ENCODE results near the gene SPTBN2. TPM values are rescaled to one million over a fixed set of nuclear protein-coding genes. Genes with fewer than 3 reads are reported as not detected.
A peak's percentile ranks its signal among the peaks of the same experiment; 100 is the strongest.

The SPTBN2 gene
- total and polyA plus RNA-seq, 2 donors (not counting 3 experiments of a cell fraction or from before 2014, with no cell fraction given) = 3.8 to 19.8 TPM

DNA sequence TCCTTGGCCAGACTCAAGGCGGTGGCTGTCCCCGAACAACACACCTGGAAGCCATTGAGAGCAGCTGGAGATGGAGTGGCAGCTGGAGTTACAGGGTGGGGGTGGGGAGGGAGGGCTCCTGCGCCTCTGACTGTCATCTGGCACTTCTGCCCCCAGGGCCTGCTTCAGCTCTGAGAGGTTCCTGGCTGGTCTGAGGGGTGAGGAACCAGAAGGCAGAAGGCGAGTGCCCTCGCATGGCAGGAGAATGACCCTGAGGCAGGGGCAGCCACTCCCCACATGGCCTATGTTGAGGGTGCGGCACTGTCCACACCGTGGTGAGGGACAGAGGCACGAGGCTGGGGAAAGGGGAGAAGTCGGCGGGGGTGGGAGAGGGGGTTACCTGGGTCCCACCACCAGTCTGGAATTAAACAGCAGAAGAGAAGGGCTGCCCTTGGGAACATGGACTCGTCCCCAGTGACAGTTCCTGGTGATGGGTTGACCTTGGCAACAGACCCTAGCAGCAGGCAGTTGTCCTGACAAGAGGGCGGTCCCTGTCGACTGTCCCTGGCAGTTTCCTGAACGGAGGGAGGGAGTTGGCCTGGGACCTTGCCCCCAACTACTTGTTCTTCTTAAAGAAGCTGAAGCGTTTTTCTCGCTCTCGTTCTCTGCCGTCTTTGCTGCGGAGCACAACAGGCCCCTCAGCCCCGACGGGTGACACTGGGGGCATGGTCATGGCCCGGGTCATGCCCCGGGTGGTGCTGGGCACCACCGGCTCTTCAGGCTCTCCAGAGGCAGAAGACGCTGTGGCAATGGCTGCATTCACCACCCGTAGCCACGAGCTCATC lies 43.5 kb downstream of the SPTBN2 start:
- CTCF ChIA-PET = interaction anchor here (1.5 kb wide), 1 partner anchor 135 kb away, joined by 3 read pairs; no protein-coding TSS in a partner anchor
- intact Hi-C loops (cut with micrococcal nuclease) = no loop called here

More for the DNA sequence above, 43.5 kb downstream of the SPTBN2 start:
- Histone ChIP-seq H3K27me3 (ENCODE audit: control insufficient read depth in 2 of 2, insufficient read depth in 2 of 2, low read length in 2 of 2) (no peaks in the 10 kb centered on the region), H3K4me2 (ENCODE audit: insufficient read depth, low read length) (no peak overlapping the region), H3K79me2 (ENCODE audit: control insufficient read depth, insufficient read depth, low read length) (no peaks in the 10 kb centered on the region), H3K9me3 (replicated peaks; ENCODE audit: control insufficient read depth, insufficient read depth, low read length) (no peaks in the 10 kb centered on the region), H3K9me1 (replicated peaks; ENCODE audit: control insufficient read depth, extremely low read depth, insufficient read depth, low read length) (no peaks in the 10 kb centered on the region), H4K20me1 (replicated peaks; ENCODE audit: control insufficient read depth, extremely low read depth, insufficient read depth, low read length) (no peaks in the 10 kb centered on the region), H3K9ac (replicated peaks; ENCODE audit: extremely low read depth, insufficient read depth, low read length) (no peak overlapping the region), H3K36me3 (ENCODE audit: control insufficient read depth in 2 of 2, extremely low read depth in 1 of 2, insufficient read depth in 2 of 2, low read length in 2 of 2) (no peaks in the 10 kb centered on the region), H3K4me3 (replicated peaks in 1 of 3; ENCODE audit: insufficient read depth in 1 of 3, low read depth in 1 of 3, low read length in 3 of 3) (no peak overlapping the region), H2AFZ (ENCODE audit: low read depth, low read length) (no peak overlapping the region), H3K4me1 (ENCODE audit: control insufficient read depth, extremely low read depth, insufficient read depth, low read length) (no peaks in the 10 kb centered on the region), H3K27ac (ENCODE audit: insufficient read depth, low read depth, low read length) (no peak overlapping the region)
- no peak for DNase-seq (ENCODE audit: low read depth, low spot score)
- POLR2A ChIA-PET = no interaction called here
- dilution Hi-C loops (cut with MboI; ENCODE audit: extremely low pct_ligation_motif_present, low sequenced_read_pairs) = no loop called here
- FAIRE-seq = no peak
- BruUV-seq (replicated peaks) = TSS peak; percentile 48
- TF ChIP-seq FOS (IDR thresholded peaks at IDR 0.05; ENCODE audit: borderline replicate concordance, insufficient read depth, low read length) (no peak), POLR2A (IDR thresholded peaks at IDR 0.05; ENCODE audit: low read depth, low read length) (no peak), JUN (IDR thresholded peaks at IDR 0.05; ENCODE audit: borderline replicate concordance, insufficient read depth, insufficient read length, low read depth) (no peak), GATA2 (IDR thresholded peaks at IDR 0.05; ENCODE audit: insufficient read depth, insufficient read length, low read depth, low read length) (no peak), EZH2 (IDR thresholded peaks at IDR 0.05; ENCODE audit: borderline replicate concordance, low read depth, low read length, severe bottlenecking) (no peak), MYC (IDR thresholded peaks at IDR 0.05; ENCODE audit: low read depth, low read length) (no peak), POLR2AphosphoS5 (IDR thresholded peaks at IDR 0.05; ENCODE audit: insufficient read depth, low read depth, low read length) (no peak)
- TF ChIP-seq, protein P1, sequence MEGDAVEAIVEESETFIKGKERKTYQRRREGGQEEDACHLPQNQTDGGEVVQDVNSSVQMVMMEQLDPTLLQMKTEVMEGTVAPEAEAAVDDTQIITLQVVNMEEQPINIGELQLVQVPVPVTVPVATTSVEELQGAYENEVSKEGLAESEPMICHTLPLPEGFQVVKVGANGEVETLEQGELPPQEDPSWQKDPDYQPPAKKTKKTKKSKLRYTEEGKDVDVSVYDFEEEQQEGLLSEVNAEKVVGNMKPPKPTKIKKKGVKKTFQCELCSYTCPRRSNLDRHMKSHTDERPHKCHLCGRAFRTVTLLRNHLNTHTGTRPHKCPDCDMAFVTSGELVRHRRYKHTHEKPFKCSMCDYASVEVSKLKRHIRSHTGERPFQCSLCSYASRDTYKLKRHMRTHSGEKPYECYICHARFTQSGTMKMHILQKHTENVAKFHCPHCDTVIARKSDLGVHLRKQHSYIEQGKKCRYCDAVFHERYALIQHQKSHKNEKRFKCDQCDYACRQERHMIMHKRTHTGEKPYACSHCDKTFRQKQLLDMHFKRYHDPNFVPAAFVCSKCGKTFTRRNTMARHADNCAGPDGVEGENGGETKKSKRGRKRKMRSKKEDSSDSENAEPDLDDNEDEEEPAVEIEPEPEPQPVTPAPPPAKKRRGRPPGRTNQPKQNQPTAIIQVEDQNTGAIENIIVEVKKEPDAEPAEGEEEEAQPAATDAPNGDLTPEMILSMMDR (IDR thresholded peaks at IDR 0.05; ENCODE audit: extremely low read depth in 1 of 2, insufficient read depth in 1 of 2, low read depth in 1 of 2, low read length in 2 of 2) = no peak
- TF ChIP-seq, protein P2, sequence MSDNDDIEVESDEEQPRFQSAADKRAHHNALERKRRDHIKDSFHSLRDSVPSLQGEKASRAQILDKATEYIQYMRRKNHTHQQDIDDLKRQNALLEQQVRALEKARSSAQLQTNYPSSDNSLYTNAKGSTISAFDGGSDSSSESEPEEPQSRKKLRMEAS (IDR thresholded peaks at IDR 0.05; ENCODE audit: insufficient read depth, insufficient read length) = no peak

All from endothelial cell of umbilical vein (primary cell).